A204.1 (cell line): ENCODE data around the gene CHTF8.
A peak's percentile ranks its signal among the peaks of the same experiment; 100 is the strongest.
"Not testable (repeated sequence)": the region's sequence is repeated elsewhere in the genome, so short reads cannot be mapped to it uniquely, and the experiment has no call there.

Experiments used
- FAIRE-seq: peaks from 2 replicates; lab custom pipeline; 2012; peaks lifted over from hg19 to GRCh38; lab: Jason Lieb, UNC

CHTF8 gene

GRCh38 chr16:69132424-69133252 lies at the start of gene CHTF8, which contains the start of gene UTP4:
TSS of gene CHTF8 (minus strand) at chr16:69132588. CDS start at chr16:69121458, 11,130 bp downstream.
TSS of gene UTP4 (plus strand) at chr16:69132649. CDS start at chr16:69133460, 811 bp downstream.
- no peak for FAIRE-seq

- FAIRE-seq = no peak
Observed at GRCh38 chr16:69180011-69180338, 47.6 kb upstream of the CHTF8 start.

GRCh38 chr16:69179328-69180010 lies 47.1 kb upstream of the CHTF8 start:
- no peak for FAIRE-seq

GRCh38 chr16:69176033-69176800 lies 43.8 kb upstream of the CHTF8 start:
- no peak for FAIRE-seq

- FAIRE-seq = no peak
Observed at GRCh38 chr16:69171325-69172084, 39.1 kb upstream of the CHTF8 start.

- FAIRE-seq = no peak
Observed at GRCh38 chr16:69169607-69170352, 37.4 kb upstream of the CHTF8 start.

- no peak for FAIRE-seq
Observed at GRCh38 chr16:69169051-69169450, 36.7 kb upstream of the CHTF8 start.

GRCh38 chr16:69166946-69167930 lies 34.9 kb upstream of the CHTF8 start:
- no peak for FAIRE-seq

DNA sequence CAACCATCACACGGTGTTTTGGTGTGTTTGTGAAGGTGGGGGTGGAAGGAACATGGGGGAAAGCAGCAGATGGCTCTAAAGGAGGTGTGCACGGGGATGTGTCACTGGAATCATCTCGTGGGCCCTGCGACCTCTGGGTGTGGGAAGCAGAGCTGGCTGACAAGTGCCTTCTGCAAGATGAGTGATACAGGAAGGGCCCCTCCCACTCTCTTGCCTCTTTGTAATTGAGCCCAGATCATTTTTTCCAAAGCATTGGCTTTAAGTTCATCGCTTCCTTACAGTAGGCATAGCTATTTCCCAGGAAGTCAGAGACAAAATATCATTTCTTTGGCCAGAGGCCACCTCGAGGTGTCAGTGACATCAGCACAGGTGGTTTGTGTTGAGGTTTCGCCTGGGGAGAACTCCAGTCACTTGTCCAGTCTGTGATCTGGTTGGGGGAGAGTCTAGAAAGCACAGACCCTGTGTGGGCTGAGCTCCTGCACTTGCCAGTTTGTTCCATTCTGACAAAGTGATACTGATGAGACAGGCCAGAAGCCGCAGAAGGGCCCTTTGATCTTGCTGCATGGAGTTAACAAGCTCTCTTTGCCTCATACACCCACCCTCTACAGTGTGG lies 33.9 kb upstream of the CHTF8 start:
- FAIRE-seq = no peak

- FAIRE-seq = no peak
Observed at GRCh38 chr16:69165584-69165983, 33.2 kb upstream of the CHTF8 start.

DNA sequence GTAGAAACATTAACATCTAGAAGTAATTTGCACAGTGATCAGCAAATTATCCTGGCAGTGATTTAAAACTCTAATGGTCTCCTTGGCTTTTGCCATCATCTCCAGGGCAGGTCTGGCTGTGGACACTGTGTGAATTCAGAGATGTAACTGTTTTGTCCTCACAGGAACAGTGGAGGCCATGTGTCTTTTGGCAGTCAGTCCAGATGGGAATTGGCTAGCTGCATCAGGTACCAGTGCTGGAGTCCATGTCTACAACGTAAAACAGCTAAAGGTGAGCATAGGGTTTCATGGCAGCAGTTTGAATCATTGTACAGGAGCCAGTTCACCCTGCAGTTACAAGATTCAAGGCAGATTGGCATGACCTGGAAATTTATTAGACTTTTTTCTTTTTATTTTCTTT lies 27.8 kb upstream of the CHTF8 start:
- FAIRE-seq = no peak

DNA sequence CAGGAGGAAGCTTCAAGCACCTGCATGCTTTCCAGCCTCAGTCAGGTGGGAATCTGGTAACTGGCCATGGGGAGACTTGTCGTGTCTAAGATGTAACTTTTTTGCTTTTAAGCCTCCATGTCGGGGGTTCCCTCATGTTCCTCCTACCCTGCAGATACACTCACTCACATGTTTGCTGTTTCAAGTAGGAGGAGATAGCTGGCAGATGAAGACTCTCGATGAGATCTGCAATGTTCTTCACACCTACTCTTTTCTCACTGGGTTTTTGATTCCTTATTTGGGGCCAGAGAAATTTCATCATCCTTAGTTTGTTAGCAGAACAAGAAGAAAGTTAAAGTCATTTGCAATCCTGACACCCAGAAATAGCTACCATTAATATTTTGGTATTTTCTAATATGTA lies 24.8 kb upstream of the CHTF8 start:
- FAIRE-seq = no peak

DNA sequence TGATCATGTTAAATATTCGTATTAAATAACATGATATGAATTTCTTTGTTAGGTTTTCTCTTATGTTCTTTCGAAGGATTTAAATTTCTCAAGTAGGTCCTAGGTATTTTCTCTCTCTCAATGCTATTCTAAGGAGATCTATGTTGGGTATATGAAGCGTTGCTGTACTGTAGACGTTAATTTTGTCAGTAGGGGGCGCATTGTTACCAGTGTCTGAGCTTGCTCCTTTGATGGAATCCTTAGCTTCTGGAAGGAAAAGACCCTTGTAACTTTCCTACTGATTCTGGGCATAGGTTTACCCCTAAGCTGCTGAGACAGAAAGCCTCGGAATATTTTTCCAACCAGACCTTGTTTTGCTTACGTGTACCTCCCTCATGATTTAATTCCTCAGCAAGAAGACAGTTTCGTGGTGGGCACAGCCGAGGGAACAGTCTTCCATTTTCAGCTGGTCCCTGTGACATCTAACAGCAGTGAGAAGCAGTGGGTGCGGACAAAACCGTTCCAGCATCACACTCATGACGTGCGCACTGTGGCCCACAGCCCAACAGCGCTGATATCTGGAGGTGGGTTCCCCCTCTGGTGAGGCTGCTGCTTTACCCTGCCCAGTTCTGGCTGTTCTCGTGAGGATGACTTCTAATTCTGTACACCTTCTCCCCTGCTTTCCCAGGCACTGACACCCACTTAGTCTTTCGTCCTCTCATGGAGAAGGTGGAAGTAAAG lies 17.9 kb upstream of the CHTF8 start:
- peak; percentile 95 for FAIRE-seq

DNA sequence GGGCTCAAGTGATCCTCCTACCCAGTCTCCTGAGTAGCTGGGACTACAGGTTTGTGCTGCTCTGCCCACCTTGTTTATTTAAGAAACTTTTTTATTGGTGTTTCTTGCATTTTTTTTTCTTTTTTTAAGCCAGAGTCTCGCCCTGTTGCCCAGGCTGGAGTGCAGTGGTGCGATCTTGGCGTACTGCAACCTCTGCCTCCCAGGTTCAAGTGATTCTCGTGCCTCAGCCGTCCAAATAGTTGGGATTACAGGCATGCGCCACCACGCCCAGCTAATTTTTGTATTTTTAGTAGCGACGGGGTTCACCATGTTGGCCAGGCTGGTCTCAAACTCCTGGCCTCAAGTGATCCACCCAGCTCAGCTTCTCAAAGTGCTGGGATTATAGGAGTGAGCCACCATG lies 17.2 kb upstream of the CHTF8 start:
- not testable (repeated sequence) for FAIRE-seq

DNA sequence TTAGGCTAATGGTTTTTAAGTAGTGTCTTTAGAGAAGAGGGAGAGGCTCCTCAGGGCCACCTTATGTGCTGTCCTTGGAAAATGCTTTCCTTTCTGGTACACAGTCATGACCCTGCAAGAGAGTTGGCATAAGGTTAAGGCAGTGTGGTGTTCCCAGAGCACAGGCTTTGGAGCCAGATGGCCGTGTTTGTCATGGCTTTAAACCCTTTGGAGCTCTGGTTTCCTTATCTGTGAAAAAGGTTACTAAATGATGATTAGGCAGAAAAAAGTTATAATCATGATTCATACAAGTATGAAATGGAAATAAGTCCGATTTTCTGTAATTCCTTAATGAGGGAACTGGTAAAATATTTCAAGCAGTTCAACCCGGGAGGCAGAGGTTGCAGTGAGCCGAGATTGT lies 13.3 kb upstream of the CHTF8 start:
- FAIRE-seq = no peak

GRCh38 chr16:69143116-69143515 lies 10.7 kb upstream of the CHTF8 start:
- no peak for FAIRE-seq

- no peak for FAIRE-seq
Observed at GRCh38 chr16:69141936-69142335, 9.5 kb upstream of the CHTF8 start.

DNA sequence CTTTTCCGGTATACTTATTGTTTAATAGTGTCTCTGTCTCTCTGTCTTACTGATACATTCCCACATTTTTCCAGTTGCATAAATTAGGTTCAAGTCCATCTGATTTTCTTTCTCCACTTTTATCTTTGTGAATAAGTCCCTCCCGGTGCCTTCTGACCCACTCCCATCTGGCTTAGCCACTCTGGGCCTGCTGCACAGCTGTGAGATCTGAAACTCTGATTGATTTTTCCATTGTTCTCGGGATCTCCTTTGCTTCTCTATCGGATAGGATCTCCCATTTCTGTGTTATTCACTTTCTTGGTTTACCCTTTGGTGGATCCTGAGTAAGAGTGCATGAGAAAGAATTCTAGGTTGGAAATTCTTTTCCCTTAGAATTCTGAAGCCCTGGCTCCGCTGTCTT lies 8.6 kb upstream of the CHTF8 start:
- FAIRE-seq = no peak

- not testable (repeated sequence) for FAIRE-seq
Observed at GRCh38 chr16:69139464-69139863, 7.1 kb upstream of the CHTF8 start.
